ENCODE results near the gene SEMA5A.

SEMA5A gene

DNA sequence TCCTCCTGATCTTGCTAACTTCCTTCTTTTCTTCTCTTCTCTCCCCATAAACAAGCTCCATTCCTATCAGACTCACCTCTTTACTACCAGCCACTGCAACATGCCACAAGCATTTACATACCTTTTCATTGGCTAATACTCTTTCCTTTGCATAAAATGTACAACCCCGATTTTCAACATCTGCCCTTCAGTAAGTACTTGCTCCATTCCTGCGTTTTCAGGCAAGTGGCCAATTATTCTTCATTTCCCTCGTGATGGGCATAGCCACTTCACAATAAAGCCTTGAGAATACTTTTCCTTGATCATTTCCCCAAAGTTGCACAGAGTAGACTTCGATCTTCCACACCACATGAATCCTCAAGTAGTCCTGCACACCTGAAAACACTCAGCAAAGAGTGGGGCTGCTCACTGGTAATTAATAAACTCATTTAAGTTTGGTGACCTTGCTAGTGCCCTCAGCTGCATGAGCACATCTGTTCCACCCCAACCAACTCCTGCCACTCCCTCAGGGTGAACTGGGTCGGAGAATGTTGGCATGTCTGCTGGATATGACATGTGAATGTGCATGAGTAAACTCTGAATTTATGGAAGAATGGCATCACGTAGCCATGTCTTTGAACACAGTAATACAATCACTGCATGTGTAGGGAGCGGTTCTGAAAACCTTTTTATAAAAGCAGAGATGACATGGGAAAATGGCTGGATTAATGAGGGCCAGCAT is 535.8 kb downstream of the SEMA5A start:
- H3K4me1 ChIP-seq (ENCODE audit: control insufficient read depth in 1 of 2, insufficient read depth in 1 of 2, low read depth in 1 of 2, low read length in 1 of 2) = peaks cover 8 to 9% of the 10 kb centered on the region in 2 experiments

DNA sequence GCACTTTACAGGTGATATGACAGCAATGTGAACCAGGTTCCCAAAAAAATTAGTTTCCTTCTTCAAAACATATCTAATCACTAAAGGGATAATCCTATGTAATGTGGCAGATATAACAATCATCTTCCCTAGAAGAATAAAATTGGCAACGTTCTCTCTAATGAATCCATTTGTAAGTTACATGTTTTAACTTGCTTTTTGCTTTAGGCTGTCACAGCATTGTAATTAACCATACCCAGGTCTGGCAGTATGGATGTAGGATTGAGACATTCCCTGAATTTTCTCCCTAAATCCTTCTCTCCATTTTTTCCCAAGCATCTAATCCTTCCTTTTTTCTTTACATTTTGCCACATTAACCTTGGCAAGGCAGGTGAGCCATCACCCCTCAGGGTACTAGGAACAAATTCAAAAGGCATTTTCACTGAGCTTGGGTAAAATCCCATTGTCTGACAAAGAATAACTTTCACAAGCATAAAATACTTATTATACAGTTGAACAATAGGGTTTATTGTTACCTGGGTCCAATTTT is 548.3 kb downstream of the SEMA5A start:
- H3K27ac ChIP-seq = no peak overlapping the region
- H3K27me3 ChIP-seq = no peaks in the 10 kb centered on the region
- H3K4me1 ChIP-seq (ENCODE audit: control insufficient read depth in 1 of 2, insufficient read depth in 1 of 2, low read depth in 1 of 2, low read length in 1 of 2) = no peaks in the 10 kb centered on the region
- TF ChIP-seq, protein P1, sequence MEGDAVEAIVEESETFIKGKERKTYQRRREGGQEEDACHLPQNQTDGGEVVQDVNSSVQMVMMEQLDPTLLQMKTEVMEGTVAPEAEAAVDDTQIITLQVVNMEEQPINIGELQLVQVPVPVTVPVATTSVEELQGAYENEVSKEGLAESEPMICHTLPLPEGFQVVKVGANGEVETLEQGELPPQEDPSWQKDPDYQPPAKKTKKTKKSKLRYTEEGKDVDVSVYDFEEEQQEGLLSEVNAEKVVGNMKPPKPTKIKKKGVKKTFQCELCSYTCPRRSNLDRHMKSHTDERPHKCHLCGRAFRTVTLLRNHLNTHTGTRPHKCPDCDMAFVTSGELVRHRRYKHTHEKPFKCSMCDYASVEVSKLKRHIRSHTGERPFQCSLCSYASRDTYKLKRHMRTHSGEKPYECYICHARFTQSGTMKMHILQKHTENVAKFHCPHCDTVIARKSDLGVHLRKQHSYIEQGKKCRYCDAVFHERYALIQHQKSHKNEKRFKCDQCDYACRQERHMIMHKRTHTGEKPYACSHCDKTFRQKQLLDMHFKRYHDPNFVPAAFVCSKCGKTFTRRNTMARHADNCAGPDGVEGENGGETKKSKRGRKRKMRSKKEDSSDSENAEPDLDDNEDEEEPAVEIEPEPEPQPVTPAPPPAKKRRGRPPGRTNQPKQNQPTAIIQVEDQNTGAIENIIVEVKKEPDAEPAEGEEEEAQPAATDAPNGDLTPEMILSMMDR (IDR thresholded peaks at IDR 0.05) = no peak
- no peak overlapping the region for H3K4me3 ChIP-seq (ENCODE audit: low read depth in 1 of 2, low read length in 1 of 2)
- no peaks in the 10 kb centered on the region for H3K36me3 ChIP-seq
- no peaks in the 10 kb centered on the region for H3K9me3 ChIP-seq

More for the DNA sequence above, 535.8 kb downstream of the SEMA5A start:
- no peak overlapping the region for H3K27ac ChIP-seq
- TF ChIP-seq, protein P1 (IDR thresholded peaks at IDR 0.05) = no peak
- no peaks in the 10 kb centered on the region for H3K27me3 ChIP-seq
- no peaks in the 10 kb centered on the region for H3K9me3 ChIP-seq
- H3K4me3 ChIP-seq (ENCODE audit: low read depth in 1 of 2, low read length in 1 of 2) = no peak overlapping the region
- H3K36me3 ChIP-seq = no peaks in the 10 kb centered on the region

DNA sequence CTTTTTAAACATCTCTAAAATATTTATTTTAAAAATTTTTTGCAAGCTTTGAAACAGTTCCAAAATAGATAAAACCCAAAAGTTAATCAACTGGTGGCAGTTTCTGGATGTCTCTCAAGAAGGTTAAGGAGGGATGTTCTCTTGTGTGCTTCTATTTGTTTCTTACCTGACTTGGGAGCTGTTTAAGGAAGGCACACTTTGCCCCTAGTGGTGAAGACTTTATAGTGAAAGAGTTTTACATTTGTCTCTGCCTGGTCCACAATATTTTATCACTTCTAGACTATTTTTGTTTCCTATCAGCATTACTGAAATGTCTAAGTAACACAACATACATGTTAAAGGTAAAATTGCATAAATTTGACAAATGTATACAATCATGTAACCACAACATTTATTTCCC is 552.8 kb downstream of the SEMA5A start:
- TF ChIP-seq, protein P1 (IDR thresholded peaks at IDR 0.05) = no peak
- Histone ChIP-seq H3K4me1 (ENCODE audit: control insufficient read depth in 1 of 2, insufficient read depth in 1 of 2, low read depth in 1 of 2, low read length in 1 of 2) (no peaks in the 10 kb centered on the region), H3K27ac (no peak overlapping the region), H3K4me3 (ENCODE audit: low read depth in 1 of 2, low read length in 1 of 2) (no peak overlapping the region), H3K27me3 (no peaks in the 10 kb centered on the region), H3K36me3 (no peaks in the 10 kb centered on the region), H3K9me3 (no peaks in the 10 kb centered on the region)

All from neutrophil (primary cell).